WTC11 (cell line): ENCODE data around the gene GPR161. TPM values are rescaled to one million over a fixed set of nuclear protein-coding genes. Genes with fewer than 3 reads are reported as not detected.

ENCODE experiments used
- ATAC-seq: fragments of 200-7000 bp; cut with Tn5 transposase; 2 replicates; pipeline ENCODE4 v1.10.0; 2021; ENCODE audit warnings: mild to moderate bottlenecking, moderate library complexity
- CTCF ChIA-PET: fragments of 300-600 bp; sonication (Branson Sonifier 250); formaldehyde crosslinking; loops from one replicate; lab custom pipeline; 2021; ENCODE audit warnings: antibody characterized with exemption; lab: Charles Lee
- POLR2A ChIA-PET: fragments of 350-600 bp; sonication (Branson Sonifier 250); formaldehyde crosslinking; loops from one replicate; lab custom pipeline; 2021; ENCODE audit warnings: antibody characterized with exemption; lab: Charles Lee
- DNase-seq: peaks from one replicate; pipeline ENCODE4 v3.0.0; 2021; ENCODE audit warnings: low spot score
- H3K27ac Mint-ChIP-seq: 2 replicates; pipeline ENCODE4 v1.8.0; 2021; ENCODE audit warnings: mixed read lengths
- H3K27me3 Mint-ChIP-seq: 2 replicates; pipeline ENCODE4 v1.8.0; 2021; ENCODE audit warnings: low read depth, mild to moderate bottlenecking, moderate library complexity, mixed read lengths
- H3K36me3 Mint-ChIP-seq: 2 replicates; pipeline ENCODE4 v1.8.0; 2021; ENCODE audit warnings: mixed read lengths
- H3K4me1 Mint-ChIP-seq: 2 replicates; pipeline ENCODE4 v1.8.0; 2022; ENCODE audit warnings: mixed read lengths
- H3K4me3 Mint-ChIP-seq: 2 replicates; pipeline ENCODE4 v1.8.0; 2021; ENCODE audit warnings: mild to moderate bottlenecking, moderate library complexity, mixed read lengths
- H3K9me3 Mint-ChIP-seq: 2 replicates; pipeline ENCODE4 v1.8.0; 2021; ENCODE audit warnings: mixed read lengths
- ELF4 ChIP-seq: sonication (generic); formaldehyde crosslinking; IDR thresholded peaks from 2 replicates; pipeline ENCODE4 v1.8.1; 2022; ENCODE audit warnings: low read depth, mild to moderate bottlenecking, moderate library complexity, missing genetic modification reagents
- GRHL2 ChIP-seq: fragments of 250-450 bp; sonication (Bioruptor Pico); IDR thresholded peaks from 2 replicates; pipeline ENCODE4 v1.8.0; 2022; ENCODE audit warnings: mild to moderate bottlenecking, moderate library complexity; ENCODE audit not compliant: insufficient replicate concordance, severe bottlenecking
- NFE2L1 ChIP-seq: sonication (generic); formaldehyde crosslinking; IDR thresholded peaks from 2 replicates; pipeline ENCODE4 v1.8.1; 2023; ENCODE audit warnings: missing genetic modification reagents
- NR1H2 ChIP-seq: sonication (generic); formaldehyde crosslinking; IDR thresholded peaks from 2 replicates; pipeline ENCODE4 v1.9.0; 2021; ENCODE audit warnings: mild to moderate bottlenecking, moderate library complexity, missing genetic modification reagents
- SMAD4 ChIP-seq: sonication (generic); formaldehyde crosslinking; IDR thresholded peaks from 2 replicates; pipeline ENCODE4 v1.8.0; 2022; ENCODE audit warnings: mild to moderate bottlenecking, missing genetic modification reagents
- SOX15 ChIP-seq: fragments of 250-450 bp; sonication (Bioruptor Pico); IDR thresholded peaks from 2 replicates; pipeline ENCODE4 v1.9.0; 2021; ENCODE audit warnings: mild to moderate bottlenecking
- TEAD1 ChIP-seq: sonication (generic); formaldehyde crosslinking; IDR thresholded peaks from 2 replicates; pipeline ENCODE4 v1.8.0; 2022; ENCODE audit warnings: mild to moderate bottlenecking, missing genetic modification reagents
- TP53 ChIP-seq: sonication (generic); formaldehyde crosslinking; IDR thresholded peaks from 2 replicates; pipeline ENCODE4 v1.8.1; 2023; ENCODE audit warnings: mild to moderate bottlenecking, missing genetic modification reagents
- ZBTB21 ChIP-seq: sonication (generic); formaldehyde crosslinking; IDR thresholded peaks from 2 replicates; pipeline ENCODE4 v1.8.1; 2023; ENCODE audit warnings: mild to moderate bottlenecking, missing genetic modification reagents, borderline replicate concordance
- total RNA-seq: library from RNA; stranded (reverse); gene quantifications from 3 replicates; pipeline ENCODE4 v1.2.3, GENCODE V29; 2021
- TF ChIP-seq, protein P1 (sequence below): sonication (generic); formaldehyde crosslinking; IDR thresholded peaks from 2 replicates; pipeline ENCODE4 v1.8.1; 2022; ENCODE audit warnings: low read depth, mild to moderate bottlenecking, moderate library complexity, missing genetic modification reagents, borderline replicate concordance
- TF ChIP-seq, protein P2 (sequence below): fragments of 250-450 bp; sonication (Bioruptor Pico); IDR thresholded peaks from 2 replicates; pipeline ENCODE4 v1.9.0; 2021; ENCODE audit warnings: moderate library complexity, mild to moderate bottlenecking, inconsistent platforms, borderline replicate concordance
- TF ChIP-seq, protein P3 (sequence below): sonication (generic); formaldehyde crosslinking; conservative IDR thresholded peaks from 2 replicates; pipeline ENCODE4 v1.8.1; 2022; ENCODE audit warnings: mild to moderate bottlenecking, missing genetic modification reagents
- TF ChIP-seq, protein P4 (sequence below): sonication (generic); formaldehyde crosslinking; IDR thresholded peaks from 2 replicates; pipeline ENCODE4 v1.8.1; 2022; ENCODE audit warnings: mild to moderate bottlenecking, moderate library complexity, missing genetic modification reagents
- TF ChIP-seq, protein P5 (sequence below): fragments of 250-450 bp; sonication (Bioruptor Pico); IDR thresholded peaks from 2 replicates; pipeline ENCODE4 v2.1.2; 2022; ENCODE audit warnings: mild to moderate bottlenecking, moderate library complexity
- TF ChIP-seq, protein P6 (sequence below): sonication (generic); formaldehyde crosslinking; conservative IDR thresholded peaks from 2 replicates; pipeline ENCODE4 v1.8.1; 2023; ENCODE audit warnings: mild to moderate bottlenecking, low read depth, missing genetic modification reagents, moderate library complexity

GPR161 gene
- total RNA-seq, 1 experiment from 2014 or later: 11.6 TPM

DNA sequence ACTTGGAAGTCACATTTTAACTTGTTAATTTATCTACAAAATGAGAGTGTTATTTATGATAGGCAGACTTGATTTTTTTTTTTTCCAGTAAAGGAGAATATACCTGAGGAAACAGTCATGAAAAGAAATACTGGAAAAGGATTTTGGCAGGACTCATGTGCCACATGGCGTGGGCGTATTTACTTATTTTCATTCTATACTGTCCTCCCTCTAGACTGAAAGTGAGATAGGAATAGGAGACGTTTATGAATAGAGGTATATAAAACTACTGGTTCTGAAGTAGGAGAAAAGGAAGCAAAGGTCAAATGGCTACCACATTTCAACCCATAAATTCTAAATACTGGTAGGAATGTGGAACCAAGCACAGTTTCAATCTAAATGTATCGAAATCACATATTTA is 105.1 kb downstream of the GPR161 start:
- Mint-ChIP-seq H3K36me3 (peaks cover 7% of the 10 kb centered on the region), H3K4me1 (no peaks in the 10 kb centered on the region), H3K27ac (no peak overlapping the region), H3K27me3 (no peaks in the 10 kb centered on the region), H3K4me3 (no peak overlapping the region), H3K9me3 (no peaks in the 10 kb centered on the region; the same call in 1 of the 2 replicates)
- DNase-seq: no peak
- ChIA-PET CTCF (interaction anchor here (1.0 kb wide), 1 partner anchor 50 kb away, joined by 3 read pairs; no protein-coding TSS in a partner anchor), POLR2A (no interaction called here)
- no peak for ATAC-seq
- TF ChIP-seq, protein P1, sequence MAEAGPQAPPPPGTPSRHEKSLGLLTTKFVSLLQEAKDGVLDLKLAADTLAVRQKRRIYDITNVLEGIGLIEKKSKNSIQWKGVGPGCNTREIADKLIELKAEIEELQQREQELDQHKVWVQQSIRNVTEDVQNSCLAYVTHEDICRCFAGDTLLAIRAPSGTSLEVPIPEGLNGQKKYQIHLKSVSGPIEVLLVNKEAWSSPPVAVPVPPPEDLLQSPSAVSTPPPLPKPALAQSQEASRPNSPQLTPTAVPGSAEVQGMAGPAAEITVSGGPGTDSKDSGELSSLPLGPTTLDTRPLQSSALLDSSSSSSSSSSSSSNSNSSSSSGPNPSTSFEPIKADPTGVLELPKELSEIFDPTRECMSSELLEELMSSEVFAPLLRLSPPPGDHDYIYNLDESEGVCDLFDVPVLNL (CRISPR knock-in tag): no peak
- TF ChIP-seq GRHL2 (CRISPR knock-in tag) (no peak), NFE2L1 (CRISPR knock-in tag) (no peak)
- TF ChIP-seq, protein P2, sequence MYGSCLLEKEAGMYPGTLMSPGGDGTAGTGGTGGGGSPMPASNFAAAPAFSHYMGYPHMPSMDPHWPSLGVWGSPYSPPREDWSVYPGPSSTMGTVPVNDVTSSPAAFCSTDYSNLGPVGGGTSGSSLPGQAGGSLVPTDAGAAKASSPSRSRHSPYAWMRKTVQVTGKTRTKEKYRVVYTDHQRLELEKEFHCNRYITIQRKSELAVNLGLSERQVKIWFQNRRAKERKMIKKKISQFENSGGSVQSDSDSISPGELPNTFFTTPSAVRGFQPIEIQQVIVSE (CRISPR knock-in tag): no peak

DNA sequence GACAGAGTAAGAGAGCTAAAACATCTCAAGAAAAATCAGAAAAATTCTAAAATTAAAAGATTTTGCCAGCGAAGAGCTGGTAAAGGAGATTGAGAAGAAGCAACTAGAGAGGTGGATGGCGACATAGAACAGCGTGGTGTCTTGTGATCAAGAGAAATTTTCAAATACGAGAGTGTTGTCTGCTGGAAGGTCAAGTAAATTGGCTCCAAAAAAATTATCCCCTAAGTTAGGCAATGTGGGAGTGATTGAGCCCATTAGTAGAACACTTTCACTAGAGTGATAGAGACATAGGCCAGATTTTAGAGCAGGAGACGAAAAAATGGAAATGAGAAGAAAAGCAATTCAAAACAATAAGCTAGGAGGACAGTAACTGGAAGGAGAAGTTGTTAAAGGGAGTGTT is 105.5 kb downstream of the GPR161 start:
- POLR2A ChIA-PET: interaction anchor here (0.9 kb wide), 1 partner anchor 19 kb away, joined by 5 read pairs; no protein-coding TSS in a partner anchor

More for the DNA sequence above, 105.5 kb downstream of the GPR161 start:
- no peak for ATAC-seq
- Mint-ChIP-seq H3K4me1 (no peaks in the 10 kb centered on the region), H3K27ac (no peak overlapping the region), H3K36me3 (peaks cover 7% of the 10 kb centered on the region), H3K4me3 (no peak overlapping the region)
- CTCF ChIA-PET: interaction anchor here (1.0 kb wide), 1 partner anchor 51 kb away, joined by 3 read pairs; no protein-coding TSS in a partner anchor
- no peak for DNase-seq
- no peak for TF ChIP-seq ZBTB21 (CRISPR knock-in tag)
- TF ChIP-seq TEAD1 (CRISPR knock-in tag): no peak
- TF ChIP-seq, protein P3, sequence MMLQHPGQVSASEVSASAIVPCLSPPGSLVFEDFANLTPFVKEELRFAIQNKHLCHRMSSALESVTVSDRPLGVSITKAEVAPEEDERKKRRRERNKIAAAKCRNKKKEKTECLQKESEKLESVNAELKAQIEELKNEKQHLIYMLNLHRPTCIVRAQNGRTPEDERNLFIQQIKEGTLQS (CRISPR knock-in tag): no peak
- TF ChIP-seq TP53 (CRISPR knock-in tag): no peak
- TF ChIP-seq SOX15: no peak
- TF ChIP-seq ELF4 (CRISPR knock-in tag): no peak
- TF ChIP-seq, protein P4, sequence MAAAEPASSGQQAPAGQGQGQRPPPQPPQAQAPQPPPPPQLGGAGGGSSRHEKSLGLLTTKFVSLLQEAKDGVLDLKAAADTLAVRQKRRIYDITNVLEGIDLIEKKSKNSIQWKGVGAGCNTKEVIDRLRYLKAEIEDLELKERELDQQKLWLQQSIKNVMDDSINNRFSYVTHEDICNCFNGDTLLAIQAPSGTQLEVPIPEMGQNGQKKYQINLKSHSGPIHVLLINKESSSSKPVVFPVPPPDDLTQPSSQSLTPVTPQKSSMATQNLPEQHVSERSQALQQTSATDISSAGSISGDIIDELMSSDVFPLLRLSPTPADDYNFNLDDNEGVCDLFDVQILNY: no peak
- TF ChIP-seq, protein P5, sequence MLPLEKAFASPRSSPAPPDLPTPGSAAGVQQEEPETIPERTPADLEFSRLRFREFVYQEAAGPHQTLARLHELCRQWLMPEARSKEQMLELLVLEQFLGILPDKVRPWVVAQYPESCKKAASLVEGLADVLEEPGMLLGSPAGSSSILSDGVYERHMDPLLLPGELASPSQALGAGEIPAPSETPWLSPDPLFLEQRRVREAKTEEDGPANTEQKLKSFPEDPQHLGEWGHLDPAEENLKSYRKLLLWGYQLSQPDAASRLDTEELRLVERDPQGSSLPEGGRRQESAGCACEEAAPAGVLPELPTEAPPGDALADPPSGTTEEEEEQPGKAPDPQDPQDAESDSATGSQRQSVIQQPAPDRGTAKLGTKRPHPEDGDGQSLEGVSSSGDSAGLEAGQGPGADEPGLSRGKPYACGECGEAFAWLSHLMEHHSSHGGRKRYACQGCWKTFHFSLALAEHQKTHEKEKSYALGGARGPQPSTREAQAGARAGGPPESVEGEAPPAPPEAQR: no peak
- TF ChIP-seq SMAD4: no peak
- no peak for TF ChIP-seq NR1H2 (CRISPR knock-in tag)
- TF ChIP-seq, protein P6, sequence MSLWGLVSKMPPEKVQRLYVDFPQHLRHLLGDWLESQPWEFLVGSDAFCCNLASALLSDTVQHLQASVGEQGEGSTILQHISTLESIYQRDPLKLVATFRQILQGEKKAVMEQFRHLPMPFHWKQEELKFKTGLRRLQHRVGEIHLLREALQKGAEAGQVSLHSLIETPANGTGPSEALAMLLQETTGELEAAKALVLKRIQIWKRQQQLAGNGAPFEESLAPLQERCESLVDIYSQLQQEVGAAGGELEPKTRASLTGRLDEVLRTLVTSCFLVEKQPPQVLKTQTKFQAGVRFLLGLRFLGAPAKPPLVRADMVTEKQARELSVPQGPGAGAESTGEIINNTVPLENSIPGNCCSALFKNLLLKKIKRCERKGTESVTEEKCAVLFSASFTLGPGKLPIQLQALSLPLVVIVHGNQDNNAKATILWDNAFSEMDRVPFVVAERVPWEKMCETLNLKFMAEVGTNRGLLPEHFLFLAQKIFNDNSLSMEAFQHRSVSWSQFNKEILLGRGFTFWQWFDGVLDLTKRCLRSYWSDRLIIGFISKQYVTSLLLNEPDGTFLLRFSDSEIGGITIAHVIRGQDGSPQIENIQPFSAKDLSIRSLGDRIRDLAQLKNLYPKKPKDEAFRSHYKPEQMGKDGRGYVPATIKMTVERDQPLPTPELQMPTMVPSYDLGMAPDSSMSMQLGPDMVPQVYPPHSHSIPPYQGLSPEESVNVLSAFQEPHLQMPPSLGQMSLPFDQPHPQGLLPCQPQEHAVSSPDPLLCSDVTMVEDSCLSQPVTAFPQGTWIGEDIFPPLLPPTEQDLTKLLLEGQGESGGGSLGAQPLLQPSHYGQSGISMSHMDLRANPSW (CRISPR knock-in tag): no peak
- TF ChIP-seq, all 79 proteins: peak for 0
- no peaks in the 10 kb centered on the region; the same call in 1 of the 2 replicates for H3K9me3 Mint-ChIP-seq
- no peaks in the 10 kb centered on the region for H3K27me3 Mint-ChIP-seq

Other genes starting within 250 kb of the GPR161 start
- 0.07 to 0.34 TPM in 2 of 3 replicates, not detected in the other for gene ADCY10, start 222.8 kb downstream of the GPR161 start, total RNA-seq
- gene DCAF6, start 200.2 kb downstream of the GPR161 start, total RNA-seq: 13.5 to 17.4 TPM (median 16.1 TPM) in 3 replicates
- 35.2 to 42.8 TPM (median 36.9 TPM) in 3 replicates for gene MPC2, start 199.9 kb downstream of the GPR161 start, total RNA-seq
- 25.3 to 25.8 TPM (median 25.4 TPM) in 3 replicates for gene TIPRL, start 42.0 kb upstream of the GPR161 start, total RNA-seq
- gene SFT2D2, start 89.1 kb upstream of the GPR161 start, total RNA-seq: 23.2 to 28.1 TPM (median 25.2 TPM) in 3 replicates
- 1.2 to 1.3 TPM (median 1.2 TPM) in 3 replicates for gene TBX19, start 143.9 kb upstream of the GPR161 start, total RNA-seq